Measurements from ENCODE around the gene ANKRD7.

DNA sequence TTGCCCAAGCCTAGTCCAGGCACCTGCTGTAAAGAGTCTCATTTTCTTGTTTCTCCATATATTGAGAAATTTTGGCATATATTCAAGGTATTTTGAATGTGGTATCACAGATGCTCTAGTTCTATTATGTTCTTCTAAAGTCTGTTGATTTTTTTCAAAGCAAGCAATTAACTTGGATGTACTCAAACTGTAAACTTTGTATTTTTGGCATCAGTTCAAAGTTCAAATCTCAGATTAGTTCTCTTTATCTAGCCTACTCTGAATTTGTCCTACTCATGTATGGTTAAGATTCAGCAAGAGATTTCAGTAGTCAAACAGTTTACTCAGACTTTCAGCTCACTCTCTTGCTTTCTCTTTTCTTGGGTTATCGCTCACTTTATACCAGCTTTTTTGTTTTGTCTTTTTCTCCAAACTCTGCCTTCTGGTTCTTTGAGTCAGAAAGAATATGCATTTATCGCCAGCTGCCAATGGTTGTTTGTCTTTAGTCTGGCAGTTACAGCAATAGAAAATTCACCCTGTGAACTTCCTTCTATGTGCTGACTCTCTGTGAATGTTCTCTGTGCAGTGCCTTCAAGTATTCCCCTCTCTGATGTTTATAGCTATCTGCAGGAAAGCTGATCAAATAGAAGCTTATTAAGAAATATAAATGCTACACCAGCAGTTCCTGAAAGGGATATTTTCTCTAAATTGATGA is 56.0 kb downstream of the ANKRD7 start:
- TF ChIP-seq, protein P1, sequence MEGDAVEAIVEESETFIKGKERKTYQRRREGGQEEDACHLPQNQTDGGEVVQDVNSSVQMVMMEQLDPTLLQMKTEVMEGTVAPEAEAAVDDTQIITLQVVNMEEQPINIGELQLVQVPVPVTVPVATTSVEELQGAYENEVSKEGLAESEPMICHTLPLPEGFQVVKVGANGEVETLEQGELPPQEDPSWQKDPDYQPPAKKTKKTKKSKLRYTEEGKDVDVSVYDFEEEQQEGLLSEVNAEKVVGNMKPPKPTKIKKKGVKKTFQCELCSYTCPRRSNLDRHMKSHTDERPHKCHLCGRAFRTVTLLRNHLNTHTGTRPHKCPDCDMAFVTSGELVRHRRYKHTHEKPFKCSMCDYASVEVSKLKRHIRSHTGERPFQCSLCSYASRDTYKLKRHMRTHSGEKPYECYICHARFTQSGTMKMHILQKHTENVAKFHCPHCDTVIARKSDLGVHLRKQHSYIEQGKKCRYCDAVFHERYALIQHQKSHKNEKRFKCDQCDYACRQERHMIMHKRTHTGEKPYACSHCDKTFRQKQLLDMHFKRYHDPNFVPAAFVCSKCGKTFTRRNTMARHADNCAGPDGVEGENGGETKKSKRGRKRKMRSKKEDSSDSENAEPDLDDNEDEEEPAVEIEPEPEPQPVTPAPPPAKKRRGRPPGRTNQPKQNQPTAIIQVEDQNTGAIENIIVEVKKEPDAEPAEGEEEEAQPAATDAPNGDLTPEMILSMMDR (IDR thresholded peaks at IDR 0.05; ENCODE audit: extremely low read depth in 1 of 2, insufficient read depth in 1 of 2, low read depth in 1 of 2, low read length in 2 of 2) = no peak
- no peak for TF ChIP-seq POLR2A (IDR thresholded peaks at IDR 0.05; ENCODE audit: low read depth, low read length)
- TF ChIP-seq MAX (IDR thresholded peaks at IDR 0.05; ENCODE audit: insufficient read depth, insufficient read length) = no peak
- TF ChIP-seq EZH2 (IDR thresholded peaks at IDR 0.05; ENCODE audit: borderline replicate concordance, low read depth, low read length, severe bottlenecking) = no peak
- no peak for TF ChIP-seq MYC (IDR thresholded peaks at IDR 0.05; ENCODE audit: low read depth, low read length)
- no peak for TF ChIP-seq JUN (IDR thresholded peaks at IDR 0.05; ENCODE audit: borderline replicate concordance, insufficient read depth, insufficient read length, low read depth)

Measured in endothelial cell of umbilical vein (primary cell).